ENCODE data around the gene EZR. TPM values are rescaled to one million over a fixed set of nuclear protein-coding genes. Genes with fewer than 3 reads are reported as not detected.
A peak's percentile ranks its signal among the peaks of the same experiment; 100 is the strongest.
"Not testable (repeated sequence)": the region's sequence is repeated elsewhere in the genome, so short reads cannot be mapped to it uniquely, and the experiment has no call there.

Gene EZR
- total RNA-seq, 2 donors from 2014 or later: 368 to 492 TPM

- DNase-seq (no peak), ATAC-seq (no peak)
- intact Hi-C loops (cut with DNase I, micrococcal nuclease): no loop called here
Measured at GRCh38 chr6:158847012-158847529, 27.9 kb upstream of the EZR start.

- ATAC-seq: peak; percentile 43
- no peak for DNase-seq
- intact Hi-C loops (cut with DNase I, micrococcal nuclease): no loop called here
Measured at GRCh38 chr6:158843751-158844683, 24.8 kb upstream of the EZR start.

GRCh38 chr6:158841358-158841757 is 22.2 kb upstream of the EZR start:
- intact Hi-C loops (cut with DNase I, micrococcal nuclease): no loop called here
- ATAC-seq (no peak), DNase-seq (no peak)

- DNase-seq (no peak), ATAC-seq (no peak)
- intact Hi-C loops (cut with DNase I, micrococcal nuclease): no loop called here
Measured at GRCh38 chr6:158840465-158840864, 21.3 kb upstream of the EZR start.

- intact Hi-C loops (cut with DNase I, micrococcal nuclease): no loop called here
- ATAC-seq (no peak), DNase-seq (no peak)
Measured at GRCh38 chr6:158839796-158840195, 20.6 kb upstream of the EZR start.

GRCh38 chr6:158838790-158839189 is 19.6 kb upstream of the EZR start:
- DNase-seq; ATAC-seq; intact Hi-C loops (cut with DNase I, micrococcal nuclease): not testable (repeated sequence)

GRCh38 chr6:158837684-158838625 is 18.8 kb upstream of the EZR start:
- no peak for ATAC-seq

GRCh38 chr6:158836625-158837311 is 17.6 kb upstream of the EZR start:
- ATAC-seq (no peak), DNase-seq (no peak)
- intact Hi-C loops (cut with DNase I, micrococcal nuclease): no loop called here

More at GRCh38 chr6:158837684-158838625, 18.8 kb upstream of the EZR start:
- intact Hi-C loops (cut with DNase I, micrococcal nuclease): no loop called here
- DNase-seq: no peak

GRCh38 chr6:158835616-158836221 is 16.6 kb upstream of the EZR start:
- ATAC-seq (peak; percentile 94), DNase-seq (peak; percentile 73 to 78)
- intact Hi-C loops (cut with DNase I, micrococcal nuclease): no loop called here

- ATAC-seq: no peak
- no peak for DNase-seq
- intact Hi-C loops (cut with DNase I, micrococcal nuclease): no loop called here
Measured at GRCh38 chr6:158834675-158835385, 15.7 kb upstream of the EZR start.

GRCh38 chr6:158832807-158833206 is 13.6 kb upstream of the EZR start:
- intact Hi-C loops (cut with DNase I, micrococcal nuclease); DNase-seq: not testable (repeated sequence)

GRCh38 chr6:158832026-158832425 is 12.9 kb upstream of the EZR start:
- no peak for ATAC-seq

More at GRCh38 chr6:158832807-158833206, 13.6 kb upstream of the EZR start:
- ATAC-seq: not testable (repeated sequence)

GRCh38 chr6:158831571-158831970 is 12.4 kb upstream of the EZR start:
- DNase-seq: no peak
- ATAC-seq: no peak
- intact Hi-C loops (cut with DNase I, micrococcal nuclease): no loop called here

More at GRCh38 chr6:158832026-158832425, 12.9 kb upstream of the EZR start:
- no peak for DNase-seq
- intact Hi-C loops (cut with DNase I, micrococcal nuclease): no loop called here

- intact Hi-C loops (cut with DNase I, micrococcal nuclease): no loop called here
- no peak for ATAC-seq
- no peak for DNase-seq
Measured at GRCh38 chr6:158830736-158831135, 11.6 kb upstream of the EZR start.

- no peak for DNase-seq
- no peak for ATAC-seq
- intact Hi-C loops (cut with DNase I, micrococcal nuclease): no loop called here
Measured at GRCh38 chr6:158828807-158829206, 9.6 kb upstream of the EZR start.

GRCh38 chr6:158826819-158827501 is 7.8 kb upstream of the EZR start:
- intact Hi-C loops (cut with DNase I, micrococcal nuclease): no loop called here
- ATAC-seq (no peak), DNase-seq (no peak)

- ATAC-seq: no peak
- intact Hi-C loops (cut with DNase I, micrococcal nuclease): no loop called here
- DNase-seq: peak in 1 of 2 donors; percentile 25
Measured at GRCh38 chr6:158825951-158826306, 6.8 kb upstream of the EZR start.
